ENCODE measurements around the gene SAE1.

Gene SAE1

GRCh38 chr19:47253467-47253881, 122.8 kb downstream of the SAE1 start:
- ChIA-PET POLR2A (interaction anchor here (0.6 kb wide), 1 partner anchor 1407 kb away, joined by 3 read pairs; no protein-coding TSS in a partner anchor), CTCF (interaction anchor here (1.2 to 12.0 kb wide), 6 partner anchors 8 to 105 kb away, joined by 3 to 444 read pairs (median 4); no protein-coding TSS in a partner anchor)
- no peak for DNase-seq (ENCODE audit: extremely low spot score)
- no peak for TF ChIP-seq CTCF (IDR thresholded peaks at IDR 0.05; ENCODE audit: control extremely low read depth, extremely low read depth, low read depth, missing control alignments)

DNA sequence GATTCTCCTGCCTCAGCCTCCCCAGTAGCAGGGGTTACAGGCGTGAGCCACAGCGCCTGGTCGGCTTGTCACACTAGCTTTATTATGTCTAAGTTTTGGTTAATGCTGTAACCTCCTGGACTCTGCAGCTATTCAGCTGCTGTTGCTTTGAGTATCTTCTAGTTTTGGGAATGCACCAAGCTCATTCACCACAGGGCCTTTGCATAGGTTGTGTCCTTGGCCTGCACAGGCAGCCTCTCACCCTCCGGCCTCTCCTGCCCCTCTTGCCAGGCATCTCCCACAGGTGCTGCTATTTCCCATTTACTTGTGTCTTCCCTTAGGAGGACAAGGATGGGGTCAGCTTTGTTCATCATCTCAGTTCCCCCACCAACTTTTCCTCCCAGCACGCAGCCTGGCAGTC, 123.3 kb downstream of the SAE1 start:
- ChIA-PET CTCF (interaction anchor here (1.3 to 12.0 kb wide), 4 partner anchors 8 to 105 kb away, joined by 3 to 444 read pairs (median 54); no protein-coding TSS in a partner anchor), POLR2A (interaction anchor here (0.6 kb wide), 1 partner anchor 1407 kb away, joined by 3 read pairs; no protein-coding TSS in a partner anchor)
- no peak for DNase-seq (ENCODE audit: extremely low spot score)
- TF ChIP-seq CTCF (IDR thresholded peaks at IDR 0.05; ENCODE audit: control extremely low read depth, extremely low read depth, low read depth, missing control alignments) = no peak

GRCh38 chr19:47255879-47256692, 125.5 kb downstream of the SAE1 start, which contains the start of gene CCDC9:
CCDC9 (plus strand) TSS chr19:47256525; CDS start chr19:47258401, 1,876 bp downstream.
- no peak for TF ChIP-seq CTCF (IDR thresholded peaks at IDR 0.05; ENCODE audit: control extremely low read depth, extremely low read depth, low read depth, missing control alignments)
- POLR2A ChIA-PET = interaction anchor here (0.6 to 2.2 kb wide), 15 partner anchors 10 to 1642 kb away, joined by 3 to 30 read pairs (median 4); partner anchors contain the start of genes INAFM1, SLC1A5 and ZC3H4
- DNase-seq (ENCODE audit: extremely low spot score) = peak; percentile 95
- CTCF ChIA-PET = interaction anchor here (0.6 to 5.6 kb wide), 8 partner anchors 10 to 135 kb away, joined by 3 to 103 read pairs (median 4); partner anchors contain the start of genes DHX34 and INAFM1

- CTCF ChIA-PET = interaction anchor here (0.6 to 5.6 kb wide), 8 partner anchors 11 to 134 kb away, joined by 3 to 103 read pairs (median 4); partner anchors contain the start of genes DHX34 and INAFM1
- DNase-seq (ENCODE audit: extremely low spot score) = peak; percentile 99
- TF ChIP-seq CTCF (IDR thresholded peaks at IDR 0.05; ENCODE audit: control extremely low read depth, extremely low read depth, low read depth, missing control alignments) = no peak
- POLR2A ChIA-PET = interaction anchor here (0.6 to 2.2 kb wide), 16 partner anchors 11 to 1643 kb away, joined by 3 to 30 read pairs (median 4); partner anchors contain the start of genes INAFM1, SLC1A5 and ZC3H4
Measured at GRCh38 chr19:47256693-47257410, 126.2 kb downstream of the SAE1 start.

DNA sequence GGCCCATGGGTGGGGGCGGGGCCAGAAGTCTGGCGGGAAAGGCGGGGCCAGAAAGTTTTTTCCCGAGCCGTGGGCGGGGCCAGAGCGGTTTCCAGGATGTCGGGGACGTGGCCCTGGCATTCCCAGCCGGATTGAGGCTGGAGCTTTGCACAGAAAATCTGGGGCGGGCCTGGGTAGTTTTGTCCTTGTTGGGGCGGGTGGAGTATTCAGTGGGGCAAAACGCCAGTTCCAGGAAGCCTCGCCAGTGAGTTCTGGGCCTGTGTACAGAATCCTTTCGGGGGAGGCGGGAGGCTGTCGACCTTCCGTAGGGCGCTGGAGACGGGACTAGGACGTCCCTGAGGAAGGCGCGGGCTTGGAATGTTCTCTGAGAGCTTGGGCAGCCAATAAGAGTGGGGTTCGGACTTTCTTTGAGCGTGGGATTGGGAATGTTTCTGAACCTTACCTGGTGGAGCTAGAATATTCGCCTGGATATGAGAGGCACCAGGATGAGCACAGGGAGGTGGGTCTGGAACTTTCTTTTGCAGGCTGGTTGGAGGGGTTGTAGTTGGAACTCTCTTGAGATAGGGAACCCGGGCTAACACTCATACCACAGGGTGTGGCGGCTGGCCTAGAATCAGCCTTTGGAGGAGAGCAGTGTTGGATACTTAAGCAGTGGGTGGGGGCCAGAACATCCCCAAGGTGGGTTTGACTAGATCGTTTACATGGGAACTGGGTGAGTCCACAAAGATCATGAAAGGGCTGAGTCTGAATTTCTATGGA, 127.0 kb downstream of the SAE1 start:
- TF ChIP-seq CTCF (IDR thresholded peaks at IDR 0.05; ENCODE audit: control extremely low read depth, extremely low read depth, low read depth, missing control alignments) = no peak
- no peak for DNase-seq (ENCODE audit: extremely low spot score)
- POLR2A ChIA-PET = interaction anchor here (1.4 to 2.2 kb wide), 3 partner anchors 17 to 31 kb away, joined by 4 to 30 read pairs (median 23); partner anchors contain the start of gene INAFM1
- CTCF ChIA-PET = interaction anchor here (1.4 to 5.6 kb wide), 4 partner anchors 12 to 134 kb away, joined by 3 to 103 read pairs (median 12); partner anchors contain the start of gene INAFM1
